GM12878 (cell line): ENCODE measurements around the gene TRIM54. TPM values are rescaled to one million over a fixed set of nuclear protein-coding genes. Genes with fewer than 3 reads are reported as not detected.
A peak's percentile ranks its signal among the peaks of the same experiment; 100 is the strongest.

Experiments
- ATAC-seq: fragments of 200-7000 bp; cut with Tn5 transposase; 3 replicates; pipeline ENCODE4 v1.9.1; 2020; ENCODE audit warnings: mild to moderate bottlenecking, moderate library complexity
- BruUV-seq: library from RNA; stranded (reverse); fragments of 400-500 nt; replicated peaks from 2 replicates; lab custom pipeline; 2021; lab: Mats Ljungman, UMichigan
- CTCF ChIA-PET: fragments of 300-600 bp; sonication (Branson Sonifier 250); formaldehyde crosslinking; extraction: SDS; loops from one replicate; lab custom pipeline; 2021; ENCODE audit warnings: inconsistent platforms; lab: Yijun Ruan, JAX
- POLR2A ChIA-PET: fragments of 350-600 bp; formaldehyde crosslinking; extraction: SDS; loops from one replicate; lab custom pipeline; 2021; ENCODE audit warnings: inconsistent platforms; lab: Charles Lee
- RAD21 ChIA-PET: fragments of 300-600 bp; sonication (Branson Sonifier 250); formaldehyde crosslinking; loops from one replicate; lab custom pipeline; 2023; ENCODE audit warnings: antibody characterized with exemption; ENCODE audit not compliant: unreplicated experiment; lab: Charles Lee
- SMC1A ChIA-PET: fragments of 300-600 bp; sonication (Branson Sonifier 250); formaldehyde crosslinking; loops from one replicate; lab custom pipeline; 2023; ENCODE audit not compliant: unreplicated experiment, uncharacterized antibody; lab: Charles Lee
- DNase-seq: peaks from one replicate; pipeline ENCODE4 v3.0.0-alpha.2; 2011; ENCODE audit warnings: low read depth, low spot score
- FAIRE-seq: peaks from 3 replicates; lab custom pipeline; 2011; peaks lifted over from hg19 to GRCh38; lab: Jason Lieb, UNC
- H2AFZ ChIP-seq: 2 replicates; pipeline ENCODE4 v1.6.0; 2011; ENCODE audit warnings: low read depth, low read length, control low read depth; ENCODE audit not compliant: control insufficient read depth
- H3K27ac ChIP-seq: 2 replicates; pipeline ENCODE4 v1.5.1; 2011; ENCODE audit warnings: control low read depth; ENCODE audit not compliant: control insufficient read depth, insufficient read depth
- H3K27me3 ChIP-seq, 2 experiments: replicated peaks in 1 of 2; 2 replicates each; pipeline versions ENCODE4 v1.6.0 to v1.6.1; 2011; ENCODE audit warnings: low read length in 1 of 2; ENCODE audit not compliant: control insufficient read depth in 2 of 2, insufficient read depth in 2 of 2
- H3K36me3 ChIP-seq, 2 experiments: 2 replicates each; pipeline ENCODE4 v1.5.1; 2011; ENCODE audit warnings: low read length in 1 of 2; ENCODE audit not compliant: control insufficient read depth in 2 of 2, insufficient read depth in 2 of 2
- H3K4me1 ChIP-seq: 2 replicates; pipeline ENCODE4 v1.6.1; 2011; ENCODE audit warnings: mild to moderate bottlenecking, low read length, moderate library complexity, mixed read lengths; ENCODE audit not compliant: control insufficient read depth, insufficient read depth
- H3K4me2 ChIP-seq: 2 replicates; pipeline ENCODE4 v1.6.0; 2011; ENCODE audit warnings: control low read depth; ENCODE audit not compliant: control insufficient read depth, insufficient read depth
- H3K4me3 ChIP-seq: fragments of 200-600 bp; sonication (generic); 2 replicates; pipeline ENCODE4 v1.5.1; 2016
- H3K79me2 ChIP-seq: 2 replicates; pipeline ENCODE4 v1.6.0; 2011; ENCODE audit warnings: low read length; ENCODE audit not compliant: control insufficient read depth, insufficient read depth
- H3K9ac ChIP-seq: 2 replicates; pipeline ENCODE4 v1.8.0; 2011; ENCODE audit warnings: low read length, control low read depth, mixed read lengths; ENCODE audit not compliant: control insufficient read depth, insufficient read depth
- H3K9me3 ChIP-seq: replicated peaks from 3 replicates; pipeline ENCODE4 v1.5.1; 2011; ENCODE audit warnings: mild to moderate bottlenecking, low read length; ENCODE audit not compliant: control insufficient read depth, insufficient read depth
- H4K20me1 ChIP-seq: 2 replicates; pipeline ENCODE4 v1.6.0; 2011; ENCODE audit not compliant: control insufficient read depth, insufficient read depth
- CHD2 ChIP-seq: IDR thresholded peaks from 2 replicates; pipeline ENCODE4 v1.6.1; 2011; ENCODE audit warnings: low read depth, low read length, improper control_type of control experiment, borderline replicate concordance
- EED ChIP-seq: sonication (generic); IDR thresholded peaks from 2 replicates; pipeline ENCODE4 v1.6.1; 2016; ENCODE audit warnings: antibody characterized with exemption, low read depth
- EZH2 ChIP-seq: IDR thresholded peaks from 2 replicates; pipeline ENCODE4 v1.6.1; 2012; ENCODE audit warnings: low read depth, mild to moderate bottlenecking, control low read depth, inconsistent platforms, low read length, borderline replicate concordance; ENCODE audit not compliant: control insufficient read depth
- HDGF ChIP-seq: fragments of 450-650 bp; IDR thresholded peaks from 2 replicates; pipeline ENCODE4 v1.6.1; 2016; ENCODE audit warnings: antibody characterized with exemption
- IKZF1 ChIP-seq: fragments of 450-650 bp; conservative IDR thresholded peaks from 2 replicates; pipeline ENCODE4 v1.6.1; 2017; ENCODE audit warnings: antibody characterized with exemption, mild to moderate bottlenecking
- IKZF2 ChIP-seq, 2 experiments: fragments of 450-650 bp; IDR thresholded peaks; 2 replicates each; pipeline ENCODE4 v1.6.1; 2017; ENCODE audit warnings: mild to moderate bottlenecking in 2 of 2, moderate library complexity in 2 of 2
- KDM1A ChIP-seq: fragments of 200-600 bp; sonication (generic); IDR thresholded peaks from 2 replicates; pipeline ENCODE4 v1.6.1; 2016; ENCODE audit warnings: borderline replicate concordance
- MYC ChIP-seq: IDR thresholded peaks from 2 replicates; pipeline ENCODE4 v1.6.1; 2011; ENCODE audit warnings: mild to moderate bottlenecking, low read length, moderate library complexity, inconsistent platforms; ENCODE audit not compliant: insufficient read depth, insufficient replicate concordance, insufficient read length, severe bottlenecking
- NFYA ChIP-seq: IDR thresholded peaks from 2 replicates; pipeline ENCODE4 v1.6.1; 2011; ENCODE audit warnings: low read depth, mild to moderate bottlenecking, low read length, improper control_type of control experiment, borderline replicate concordance
- NFYB ChIP-seq: IDR thresholded peaks from 2 replicates; pipeline ENCODE4 v1.6.1; 2011; ENCODE audit warnings: low read depth, mild to moderate bottlenecking, low read length, improper control_type of control experiment, moderate library complexity; ENCODE audit not compliant: insufficient read depth
- NR2C2 ChIP-seq: IDR thresholded peaks from 2 replicates; pipeline ENCODE4 v1.6.1; 2011; ENCODE audit warnings: borderline replicate concordance, low read depth; ENCODE audit not compliant: control insufficient read depth, insufficient read length
- POLR2A ChIP-seq: IDR thresholded peaks from 2 replicates; pipeline ENCODE4 v1.6.1; 2011; ENCODE audit warnings: low read depth, mild to moderate bottlenecking, low read length
- POLR2AphosphoS5 ChIP-seq: IDR thresholded peaks from 2 replicates; pipeline ENCODE4 v1.6.1; 2011; ENCODE audit warnings: mild to moderate bottlenecking, low read length, inconsistent platforms
- RELA ChIP-seq: fragments of 450-650 bp; IDR thresholded peaks from 2 replicates; pipeline ENCODE4 v1.8.0; 2014; ENCODE audit warnings: borderline replicate concordance; ENCODE audit not compliant: partially characterized antibody
- RUNX3 ChIP-seq: IDR thresholded peaks from 2 replicates; pipeline ENCODE4 v1.6.1; 2012; ENCODE audit warnings: low read length, inconsistent platforms
- SIN3A ChIP-seq: IDR thresholded peaks from 2 replicates; pipeline ENCODE4 v1.6.1; 2012; ENCODE audit warnings: low read depth, low read length, improper control_type of control experiment
- TBL1XR1 ChIP-seq: IDR thresholded peaks from 2 replicates; pipeline ENCODE4 v1.6.1; 2012; ENCODE audit warnings: low read depth, low read length, improper control_type of control experiment
- TCF7 ChIP-seq: IDR thresholded peaks from 2 replicates; pipeline ENCODE4 v1.6.1; 2014; ENCODE audit warnings: antibody characterized with exemption, borderline replicate concordance
- WGBS: methylation state at CpG from one replicate; pipeline ENCODE4 v1.1.6; 2016; ENCODE audit warnings: low lambda C conversion rate; ENCODE audit not compliant: insufficient replicate concordance, insufficient coverage; ENCODE audit errors: missing lambda C conversion rate; 5-methylcytosine and 5-hydroxymethylcytosine counted together
- in situ Hi-C: fragments of 300-500 bp; cut with MboI; formaldehyde crosslinking; loops from 9 replicates; pipeline ENCODE4 v1.14.3; 2018; ENCODE audit warnings: mixed read lengths
- intact Hi-C: fragments of 100-400 bp; cut with micrococcal nuclease; formaldehyde crosslinking; loops from one replicate; pipeline ENCODE4 v1.14.2; 2022; ENCODE audit not compliant: unreplicated experiment
- polyA plus RNA-seq, 11 experiments: library from polyadenylated mRNA; depleted of rRNA in 4 of 11; unstranded in 6 of 11; stranded (reverse) in 5 of 11; fragments of >200 nt; fragmentation: Nextera tagmentation in 4 of 11; fragmentation: Illumina TruSeq in 1 of 11; extraction: Ambion mirVana in 4 of 11; extraction: Trizol in 1 of 11; gene quantifications; 1 replicate in 1 of 11; 2 replicates in 10 of 11; pipeline versions ENCODE4 v1.2.1 to v1.2.3, GENCODE V29; 2011 to 2016; ENCODE audit warnings: inconsistent platforms in 2 of 11, missing spikeins in 2 of 11, low read depth in 1 of 11
- total RNA-seq, 4 experiments: library from RNA; depleted of rRNA in 3 of 4; stranded (reverse); fragments of >200 nt in 3 of 4; fragmentation: Illumina TruSeq in 1 of 4; extraction: Trizol in 1 of 4; gene quantifications; 2 replicates each; pipeline versions ENCODE4 v1.2.1 to v1.2.3, GENCODE V29; 2013 to 2021
- TF ChIP-seq, protein P1 (sequence below): fragments of 450-650 bp; IDR thresholded peaks from 2 replicates; pipeline ENCODE4 v1.6.1; 2017; ENCODE audit warnings: low read depth, mild to moderate bottlenecking, moderate library complexity

The TRIM54 gene
- total and polyA plus RNA-seq, 10 of the 15 experiments (the other 5 are each of a cell fraction or from before 2014, with no cell fraction given): 0.03 to 0.08 TPM; not detected in 8

- no peaks in the 10 kb centered on the region for H3K27me3 ChIP-seq
- H3K36me3 ChIP-seq: peaks cover 2 to 10% of the 10 kb centered on the region in 2 experiments
- H3K4me2 ChIP-seq: peak within 1 kb of the TSS; percentile 99
- peak within 1 kb of the TSS; percentile 99 for H3K4me3 ChIP-seq
- 4% methylated on average over 39 of the region's 39 CpGs for WGBS
- peak within 1 kb of the TSS; percentile 98 for H3K9ac ChIP-seq
- H3K27ac ChIP-seq: peak within 1 kb of the TSS; percentile 95
- peaks cover 6% of the 10 kb centered on the region for H3K4me1 ChIP-seq
- POLR2A ChIA-PET: interaction anchor here (0.7 to 1.9 kb wide), 5 partner anchors 24 to 306 kb away, joined by 3 to 5 read pairs (median 4); partner anchors contain the start of genes CCDC121, GPN1, GTF3C2 and PREB
- DNase-seq (peak; percentile 61), FAIRE-seq (peak; percentile 97), ATAC-seq (peak; percentile 97)
- in situ Hi-C loops (no loop called here), intact Hi-C loops (loop anchor here (2.0 kb wide), 1 partner anchor 48 kb away; the partner anchor contains the start of genes EIF2B4 and SNX17)
- TSS peak; percentile 99 for BruUV-seq
- SMC1A ChIA-PET: interaction anchor here (0.8 to 3.1 kb wide), 7 partner anchors 9 to 108 kb away, joined by 3 to 17 read pairs (median 4); partner anchors contain the start of genes EIF2B4 and GTF3C2
- CTCF ChIA-PET: interaction anchor here (0.9 to 5.7 kb wide), 7 partner anchors 20 to 360 kb away, joined by 3 to 49 read pairs (median 6); no protein-coding TSS in a partner anchor
- no peaks in the 10 kb centered on the region for H4K20me1 ChIP-seq
- RAD21 ChIA-PET: interaction anchor here (1.4 to 1.9 kb wide), 4 partner anchors 20 to 106 kb away, joined by 4 to 6 read pairs (median 5); partner anchors contain the start of gene NRBP1
- peaks cover 27% of the 10 kb centered on the region for H3K79me2 ChIP-seq
- no peaks in the 10 kb centered on the region for H3K9me3 ChIP-seq
- H2AFZ ChIP-seq: peak within 1 kb of the TSS; percentile 85
- TF ChIP-seq HDGF: 0 out of 2 replicates have a peak, but pooled peaks have one; percentile 47
- TF ChIP-seq NFYB: peak; percentile 54; the same call in 1 of the 2 replicates
- no peak for TF ChIP-seq EZH2
- 0 out of 2 replicates have a peak, but pooled peaks have one; percentile 4 for TF ChIP-seq TCF7
- TF ChIP-seq TBL1XR1: no peak
- no peak for TF ChIP-seq NFYA
- TF ChIP-seq, protein P1, sequence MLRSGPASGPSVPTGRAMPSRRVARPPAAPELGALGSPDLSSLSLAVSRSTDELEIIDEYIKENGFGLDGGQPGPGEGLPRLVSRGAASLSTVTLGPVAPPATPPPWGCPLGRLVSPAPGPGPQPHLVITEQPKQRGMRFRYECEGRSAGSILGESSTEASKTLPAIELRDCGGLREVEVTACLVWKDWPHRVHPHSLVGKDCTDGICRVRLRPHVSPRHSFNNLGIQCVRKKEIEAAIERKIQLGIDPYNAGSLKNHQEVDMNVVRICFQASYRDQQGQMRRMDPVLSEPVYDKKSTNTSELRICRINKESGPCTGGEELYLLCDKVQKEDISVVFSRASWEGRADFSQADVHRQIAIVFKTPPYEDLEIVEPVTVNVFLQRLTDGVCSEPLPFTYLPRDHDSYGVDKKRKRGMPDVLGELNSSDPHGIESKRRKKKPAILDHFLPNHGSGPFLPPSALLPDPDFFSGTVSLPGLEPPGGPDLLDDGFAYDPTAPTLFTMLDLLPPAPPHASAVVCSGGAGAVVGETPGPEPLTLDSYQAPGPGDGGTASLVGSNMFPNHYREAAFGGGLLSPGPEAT: peak; percentile 81
- no peak for TF ChIP-seq NR2C2
- peak; percentile 61 for TF ChIP-seq MYC
- TF ChIP-seq POLR2A: peak; percentile 95
- TF ChIP-seq SIN3A: peak; percentile 77; the same call in 1 of the 2 replicates
- peak; percentile 65 for TF ChIP-seq EED
- TF ChIP-seq RELA: peak; percentile 32
- TF ChIP-seq IKZF1: peak; percentile 53
- TF ChIP-seq IKZF2 (IDR thresholded peaks at IDR 0.05): 0 out of 4 replicates have a peak, but pooled peaks of 1 of the 2 experiments have one; percentile 53
- peak; percentile 97 for TF ChIP-seq POLR2AphosphoS5
- peak; percentile 88 for TF ChIP-seq RUNX3
- TF ChIP-seq KDM1A: no peak
- no peak; the same call in 1 of the 2 replicates for TF ChIP-seq CHD2
These were observed 40.8 kb downstream of the TRIM54 start, which contains the start of gene MPV17 for GRCh38 chr2:27322766-27323595. Gene MPV17 (minus strand): TSS chr2:27323097. CDS start chr2:27322517, 580 bp downstream.
